ENCODE results near the gene RFK. TPM values are rescaled to one million over a fixed set of nuclear protein-coding genes. Genes with fewer than 3 reads are reported as not detected.
A peak's percentile ranks its signal among the peaks of the same experiment; 100 is the strongest.

Gene RFK
- total RNA-seq, 4 donors from 2014 or later: 29.3 to 40.0 (median 34.8) TPM

- Histone ChIP-seq H3K9me3 (no peaks in the 10 kb centered on the region), H3K4me3 (replicated peaks in 1 of 3) (no peak overlapping the region), H3K27me3 (no peaks in the 10 kb centered on the region), H3K27ac (no peak overlapping the region), H3K4me1 (peaks cover 8 to 35% of the 10 kb centered on the region in 2 donors), H3K36me3 (no peaks in the 10 kb centered on the region)
- TF ChIP-seq POLR2A (IDR thresholded peaks at IDR 0.05) (no peak), CTCF (IDR thresholded peaks at IDR 0.05) (no peak)
- DNase-seq: peak; percentile 74 to 75
- intact Hi-C loops (cut with DNase I): no loop called here
- WGBS, 2 donors: 77 to 80% methylated on average over 10 of the region's 10 CpGs
These were observed 19.3 kb downstream of the RFK start for GRCh38 chr9:76374783-76375559.

GRCh38 chr9:76373784-76374474 lies 20.3 kb downstream of the RFK start:
- intact Hi-C loops (cut with DNase I): no loop called here
- H3K4me1 ChIP-seq: peaks cover 8 to 38% of the 10 kb centered on the region in 2 donors
- TF ChIP-seq CTCF (IDR thresholded peaks at IDR 0.05) (no peak), POLR2A (IDR thresholded peaks at IDR 0.05) (no peak)
- DNase-seq: no peak
- H3K9me3 ChIP-seq: no peaks in the 10 kb centered on the region
- 86 to 98% methylated on average over 6 of the region's 6 CpGs for WGBS, 2 donors
- H3K27me3 ChIP-seq: no peaks in the 10 kb centered on the region
- no peak overlapping the region for H3K4me3 ChIP-seq (replicated peaks in 1 of 3)
- H3K27ac ChIP-seq: peak overlapping the region in 1 of 3 donors; percentile 11
- no peaks in the 10 kb centered on the region for H3K36me3 ChIP-seq

- Histone ChIP-seq H3K36me3 (no peaks in the 10 kb centered on the region), H3K4me3 (replicated peaks in 1 of 3) (no peak overlapping the region), H3K27me3 (no peaks in the 10 kb centered on the region), H3K27ac (peak overlapping the region in 1 of 3 donors; percentile 11), H3K9me3 (no peaks in the 10 kb centered on the region), H3K4me1 (peaks cover 8 to 38% of the 10 kb centered on the region in 2 donors)
- intact Hi-C loops (cut with DNase I): no loop called here
- TF ChIP-seq POLR2A (IDR thresholded peaks at IDR 0.05): no peak
- TF ChIP-seq CTCF (IDR thresholded peaks at IDR 0.05): no peak
- 60 to 67% methylated on average over 4 of the region's 4 CpGs for WGBS, 2 donors
- peak; percentile 30 to 44 for DNase-seq
These were observed 20.9 kb downstream of the RFK start for GRCh38 chr9:76373173-76373783.

- Histone ChIP-seq H3K4me3 (replicated peaks in 1 of 3) (no peak overlapping the region), H3K9me3 (no peaks in the 10 kb centered on the region), H3K36me3 (no peaks in the 10 kb centered on the region), H3K27me3 (no peaks in the 10 kb centered on the region), H3K4me1 (peaks cover 8 to 38% of the 10 kb centered on the region in 2 donors), H3K27ac (peak overlapping the region in 2 of 3 donors; percentile 6 to 20)
- intact Hi-C loops (cut with DNase I): no loop called here
- DNase-seq: no peak
- TF ChIP-seq POLR2A (IDR thresholded peaks at IDR 0.05) (no peak), CTCF (IDR thresholded peaks at IDR 0.05) (no peak)
These were observed 21.9 kb downstream of the RFK start for GRCh38 chr9:76372336-76372735.

Measured in thyroid gland (tissue), 4 donors.